HepG2 (cell line): ENCODE results near the gene FOSB. TPM values are rescaled to one million over a fixed set of nuclear protein-coding genes. Genes with fewer than 3 reads are reported as not detected.

Experiments used
- ATM ChIP-seq: fragments of 450-650 bp; IDR thresholded peaks from 2 replicates; pipeline ENCODE4 v1.7.1; 2017; ENCODE audit warnings: mild to moderate bottlenecking, borderline replicate concordance
- MIER3 ChIP-seq: IDR thresholded peaks from 2 replicates; pipeline ENCODE4 v1.6.1; 2016; ENCODE audit warnings: missing compliant biosample characterization, borderline replicate concordance
- MLXIP ChIP-seq: sonication (generic); formaldehyde crosslinking; IDR thresholded peaks from 2 replicates; pipeline ENCODE4 v1.9.0; 2021; ENCODE audit warnings: missing genetic modification reagents, borderline replicate concordance
- NFE2 ChIP-seq: sonication (generic); formaldehyde crosslinking; IDR thresholded peaks from 2 replicates; pipeline ENCODE4 v1.4.0; 2020; ENCODE audit warnings: missing genetic modification reagents
- NR2F1 ChIP-seq, 2 experiments: fragments of 450-650 bp in 1 of 2; formaldehyde crosslinking in 1 of 2; IDR thresholded peaks; 2 replicates each; pipeline versions ENCODE4 v1.5.0 to v1.6.1; 2016 to 2020; ENCODE audit warnings: mild to moderate bottlenecking in 1 of 2, missing compliant biosample characterization in 1 of 2, missing genetic modification reagents in 1 of 2, moderate library complexity in 1 of 2
- SRSF1 ChIP-seq: fragments of 200-400 bp; formaldehyde crosslinking; optimal IDR thresholded peaks from 2 replicates; pipeline ENCODE3; 2017; ENCODE audit warnings: mild to moderate bottlenecking, low read depth, low read length, moderate library complexity
- TCF7L2 ChIP-seq: IDR thresholded peaks from 2 replicates; pipeline ENCODE4 v1.6.1; 2011; ENCODE audit warnings: mild to moderate bottlenecking, low read depth, low read length, moderate library complexity
- ZBTB40 ChIP-seq, 2 experiments: fragments of 450-650 bp in 1 of 2; sonication (generic) in 1 of 2; formaldehyde crosslinking in 1 of 2; IDR thresholded peaks; 2 replicates each; pipeline versions ENCODE4 v1.6.1 to v1.8.0; 2016 to 2022; ENCODE audit warnings: antibody characterized with exemption in 1 of 2, mild to moderate bottlenecking in 1 of 2, missing genetic modification reagents in 1 of 2
- ZFP36L2 ChIP-seq: sonication (generic); formaldehyde crosslinking; IDR thresholded peaks from 2 replicates; pipeline ENCODE4 v1.4.0; 2020; ENCODE audit warnings: missing genetic modification reagents
- ZMYM2 ChIP-seq: sonication (generic); formaldehyde crosslinking; IDR thresholded peaks from 2 replicates; pipeline ENCODE4 v1.8.0; 2022; ENCODE audit warnings: mild to moderate bottlenecking, missing genetic modification reagents
- ZNF260 ChIP-seq: sonication (generic); formaldehyde crosslinking; IDR thresholded peaks from 2 replicates; pipeline ENCODE4 v1.4.0; 2020; ENCODE audit warnings: missing genetic modification reagents, low read depth, mild to moderate bottlenecking, borderline replicate concordance
- ZNF329 ChIP-seq: sonication (generic); formaldehyde crosslinking; IDR thresholded peaks from 2 replicates; pipeline ENCODE4 v1.9.0; 2021; ENCODE audit warnings: low read depth, mild to moderate bottlenecking, missing genetic modification reagents
- ZNF569 ChIP-seq: sonication (generic); formaldehyde crosslinking; IDR thresholded peaks from 2 replicates; pipeline ENCODE4 v1.5.0; 2020; ENCODE audit warnings: mild to moderate bottlenecking, missing genetic modification reagents, moderate library complexity, borderline replicate concordance
- ZNF674 ChIP-seq: sonication (generic); formaldehyde crosslinking; IDR thresholded peaks from 2 replicates; pipeline ENCODE4 v1.5.0; 2020; ENCODE audit warnings: low read depth, mild to moderate bottlenecking, missing genetic modification reagents
- ZNF792 ChIP-seq: IDR thresholded peaks from 2 replicates; pipeline ENCODE4 v1.6.1; 2016
- ZNF891 ChIP-seq: sonication (generic); formaldehyde crosslinking; IDR thresholded peaks from 2 replicates; pipeline ENCODE4 v1.5.0; 2020; ENCODE audit warnings: mild to moderate bottlenecking, missing genetic modification reagents
- ZSCAN25 ChIP-seq: sonication (generic); formaldehyde crosslinking; IDR thresholded peaks from 2 replicates; pipeline ENCODE4 v1.8.0; 2022; ENCODE audit warnings: mild to moderate bottlenecking, missing genetic modification reagents
- polyA plus RNA-seq, 8 experiments: library from polyadenylated mRNA; depleted of rRNA in 3 of 8; stranded (reverse) in 7 of 8; unstranded in 1 of 8; fragments of >200 nt; fragmentation: Illumina TruSeq in 4 of 8; extraction: Trizol in 4 of 8; gene quantifications; 2 replicates each; pipeline versions ENCODE4 v1.2.1 to v1.2.3, GENCODE V29; 2011 to 2016; ENCODE audit warnings: low read depth in 4 of 8, missing spikeins in 1 of 8, mixed read lengths in 1 of 8; ENCODE audit not compliant: insufficient read depth in 1 of 8
- total RNA-seq, 5 experiments: library from RNA; depleted of rRNA; stranded (reverse); fragments of >200 nt; fragmentation: Illumina TruSeq; extraction: Trizol; gene quantifications; 2 replicates each; pipeline ENCODE4 v1.2.3, GENCODE V29; 2016; ENCODE audit warnings: low read depth in 1 of 5

FOSB gene
- total and polyA plus RNA-seq, 2 of the 13 experiments (the other 11 are each of a cell fraction or from before 2014, with no cell fraction given), result 2.8 to 6.0 TPM

- no peak for TF ChIP-seq NR2F1 (CRISPR knock-in tag; IDR thresholded peaks at IDR 0.05)
- no peak for TF ChIP-seq ZNF569 (CRISPR knock-in tag)
- no peak for TF ChIP-seq ZNF329 (CRISPR knock-in tag)
- TF ChIP-seq MIER3 (CRISPR knock-in tag), result peak; percentile 82; the same call in 1 of the 2 replicates
- TF ChIP-seq ZNF674 (CRISPR knock-in tag), result no peak
- no peak; the same call in 1 of the 2 replicates for TF ChIP-seq ZNF792 (CRISPR knock-in tag)
- no peak for TF ChIP-seq ZBTB40 (IDR thresholded peaks at IDR 0.05)
- TF ChIP-seq ZBTB40 (CRISPR knock-in tag; IDR thresholded peaks at IDR 0.05), result no peak
- TF ChIP-seq MLXIP, result no peak
- TF ChIP-seq TCF7L2, result no peak
- TF ChIP-seq ATM, result no peak
- peak; percentile 66; the same call in 1 of the 2 replicates for TF ChIP-seq ZSCAN25 (CRISPR knock-in tag)
- no peak for TF ChIP-seq SRSF1
- peak; percentile 98 for TF ChIP-seq ZMYM2 (CRISPR knock-in tag)
- no peak; the same call in 1 of the 2 replicates for TF ChIP-seq ZFP36L2
- no peak for TF ChIP-seq ZNF891 (CRISPR knock-in tag)
- TF ChIP-seq NFE2 (CRISPR knock-in tag), result no peak
- TF ChIP-seq ZNF260 (CRISPR knock-in tag), result no peak
Observed at GRCh38 chr19:45514376-45515051, 46.7 kb downstream of the FOSB start (continued).
